Mesendoderm (in vitro differentiated cells): Measurements from ENCODE around the gene CORO6. TPM values are rescaled to one million over a fixed set of nuclear protein-coding genes. Genes with fewer than 3 reads are reported as not detected.

ENCODE experiments used
- DNase-seq: peaks from one replicate; pipeline ENCODE4 v3.0.0; 2013
- H2AK5ac ChIP-seq: 2 replicates; pipeline ENCODE4 v1.6.1; 2013; ENCODE audit warnings: low read length, inconsistent platforms
- H2BK120ac ChIP-seq: 2 replicates; pipeline ENCODE4 v1.6.1; 2013; ENCODE audit warnings: low read depth, mild to moderate bottlenecking, low read length, moderate library complexity, mixed read lengths
- H2BK15ac ChIP-seq: replicated peaks from 2 replicates; pipeline ENCODE4 v1.6.1; 2013; ENCODE audit warnings: low read depth, mild to moderate bottlenecking, moderate library complexity
- H2BK5ac ChIP-seq: 2 replicates; pipeline ENCODE4 v1.6.1; 2013; ENCODE audit warnings: low read length, inconsistent platforms
- H3K18ac ChIP-seq: 2 replicates; pipeline ENCODE4 v1.6.1; 2013; ENCODE audit warnings: mild to moderate bottlenecking, low read length, mixed read lengths
- H3K23ac ChIP-seq: one replicate; pipeline ENCODE4 v1.6.1; 2013; ENCODE audit warnings: low read length
- H3K27ac ChIP-seq: 2 replicates; pipeline ENCODE4 v1.5.1; 2013; ENCODE audit warnings: low read depth, mild to moderate bottlenecking, inconsistent platforms, low read length, moderate library complexity
- H3K27me3 ChIP-seq: 2 replicates; pipeline ENCODE4 v1.6.1; 2013; ENCODE audit warnings: low read length, control low read depth, mild to moderate bottlenecking, inconsistent platforms; ENCODE audit not compliant: insufficient read depth, poor library complexity
- H3K36me3 ChIP-seq: 2 replicates; pipeline ENCODE4 v1.6.1; 2013; ENCODE audit warnings: low read length, inconsistent platforms; ENCODE audit not compliant: control insufficient read depth, insufficient read depth
- H3K4ac ChIP-seq: one replicate; pipeline ENCODE4 v1.6.1; 2013; ENCODE audit warnings: low read depth, mild to moderate bottlenecking, low read length, moderate library complexity
- H3K4me1 ChIP-seq: 2 replicates; pipeline ENCODE4 v1.6.1; 2013; ENCODE audit warnings: low read depth, low read length, inconsistent platforms; ENCODE audit not compliant: control insufficient read depth
- H3K4me2 ChIP-seq: 2 replicates; pipeline ENCODE4 v1.6.1; 2013; ENCODE audit warnings: low read length
- H3K4me3 ChIP-seq: 2 replicates; pipeline ENCODE4 v1.5.1; 2013; ENCODE audit warnings: mild to moderate bottlenecking, low read length
- H3K56ac ChIP-seq: one replicate; pipeline ENCODE4 v1.6.1; 2013; ENCODE audit warnings: low read length
- H3K79me1 ChIP-seq: 2 replicates; pipeline ENCODE4 v1.6.1; 2013; ENCODE audit warnings: low read length, inconsistent platforms
- H3K79me2 ChIP-seq: 2 replicates; pipeline ENCODE4 v1.6.1; 2013; ENCODE audit warnings: mild to moderate bottlenecking, low read length; ENCODE audit not compliant: control insufficient read depth, insufficient read depth
- H3K9ac ChIP-seq: 2 replicates; pipeline ENCODE4 v1.6.1; 2013; ENCODE audit warnings: low read length, inconsistent platforms
- H4K5ac ChIP-seq: one replicate; pipeline ENCODE4 v1.6.1; 2013; ENCODE audit warnings: low read length
- H4K8ac ChIP-seq: one replicate; pipeline ENCODE4 v1.6.1; 2013; ENCODE audit warnings: low read depth, mild to moderate bottlenecking, control low read depth, low read length, moderate library complexity
- WGBS: extraction: QIAGEN DNeasy Blood & Tissue Kit; methylation state at CpG from one replicate; pipeline ENCODE4 v1.1.7; 2013; ENCODE audit warnings: low lambda C conversion rate, missing lambda C conversion rate; ENCODE audit not compliant: insufficient coverage; ENCODE audit errors: extremely low coverage; 5-methylcytosine and 5-hydroxymethylcytosine counted together
- polyA plus RNA-seq, 2 experiments: library from polyadenylated mRNA; stranded (reverse); fragments of 200-250 nt; gene quantifications; one replicate each; pipeline ENCODE4 v1.2.3, GENCODE V29; 2013

CORO6 gene
- 0.62 TPM for polyA plus RNA-seq (2013, experiment 1 of 2)
- 0.60 TPM for polyA plus RNA-seq (2013, experiment 2 of 2)

GRCh38 chr17:29622337-29623282, at the start of gene CORO6:
Gene CORO6 (minus strand): TSS chr17:29622912. CDS start chr17:29621421, 1,491 bp downstream.
- Histone ChIP-seq H2AK5ac (peak within 1 kb of the TSS; percentile 61), H3K23ac (peak within 1 kb of the TSS; percentile 74), H3K4me3 (peak within 1 kb of the TSS; percentile 78), H3K79me2 (no peaks in the 10 kb centered on the region), H2BK15ac (no peak within 1 kb of the TSS), H3K18ac (peak within 1 kb of the TSS; percentile 12), H3K4me1 (peaks cover 11% of the 10 kb centered on the region), H3K4ac (no peak within 1 kb of the TSS), H3K27ac (no peak within 1 kb of the TSS), H4K8ac (no peak within 1 kb of the TSS), H3K36me3 (no peaks in the 10 kb centered on the region), H3K79me1 (no peaks in the 10 kb centered on the region), H3K9ac (peak within 1 kb of the TSS; percentile 96), H2BK120ac (no peak within 1 kb of the TSS), H3K27me3 (no peaks in the 10 kb centered on the region), H3K4me2 (peak within 1 kb of the TSS; percentile 96), H3K56ac (peak within 1 kb of the TSS; percentile 94), H2BK5ac (no peak within 1 kb of the TSS), H4K5ac (peak within 1 kb of the TSS; percentile 21)
- WGBS, result no CpG with 5 or more reads among the region's 77 CpGs
- DNase-seq, result peak; percentile 79

GRCh38 chr17:29671661-29672060, 48.9 kb upstream of the CORO6 start:
- no peak for DNase-seq
- H3K23ac ChIP-seq, result no peak overlapping the region
- H2BK5ac ChIP-seq, result no peak overlapping the region
- H3K56ac ChIP-seq, result no peak overlapping the region
- H3K18ac ChIP-seq, result no peak overlapping the region
- H3K4me2 ChIP-seq, result no peak overlapping the region
- H3K36me3 ChIP-seq, result no peaks in the 10 kb centered on the region
- no peak overlapping the region for H4K8ac ChIP-seq
- H2BK15ac ChIP-seq, result no peak overlapping the region
- H3K4me1 ChIP-seq, result no peaks in the 10 kb centered on the region
- no CpG with 5 or more reads among the region's 5 CpGs for WGBS
- H3K79me2 ChIP-seq, result no peaks in the 10 kb centered on the region
- no peaks in the 10 kb centered on the region for H3K27me3 ChIP-seq
- H3K27ac ChIP-seq, result no peak overlapping the region
- no peak overlapping the region for H3K4ac ChIP-seq
- no peak overlapping the region for H2AK5ac ChIP-seq
- H3K4me3 ChIP-seq, result no peak overlapping the region
- no peak overlapping the region for H2BK120ac ChIP-seq
- no peak overlapping the region for H4K5ac ChIP-seq
- no peak overlapping the region for H3K9ac ChIP-seq
- H3K79me1 ChIP-seq, result no peaks in the 10 kb centered on the region

- Histone ChIP-seq H3K36me3 (no peaks in the 10 kb centered on the region), H3K23ac (no peak overlapping the region), H3K27ac (no peak overlapping the region), H2BK5ac (no peak overlapping the region), H3K18ac (no peak overlapping the region), H4K8ac (no peak overlapping the region), H3K27me3 (no peaks in the 10 kb centered on the region), H3K56ac (no peak overlapping the region), H3K4ac (no peak overlapping the region), H3K4me2 (no peak overlapping the region), H3K4me1 (no peaks in the 10 kb centered on the region), H3K9ac (no peak overlapping the region), H2BK120ac (no peak overlapping the region), H2BK15ac (no peak overlapping the region), H2AK5ac (no peak overlapping the region), H3K79me2 (no peaks in the 10 kb centered on the region), H3K4me3 (no peak overlapping the region), H3K79me1 (no peaks in the 10 kb centered on the region), H4K5ac (no peak overlapping the region)
- no peak for DNase-seq
Observed at GRCh38 chr17:29669266-29669665, 46.6 kb upstream of the CORO6 start.

GRCh38 chr17:29667969-29668368, 45.3 kb upstream of the CORO6 start:
- H3K79me1 ChIP-seq, result no peaks in the 10 kb centered on the region
- H3K18ac ChIP-seq, result no peak overlapping the region
- no peaks in the 10 kb centered on the region for H3K27me3 ChIP-seq
- no peak overlapping the region for H4K8ac ChIP-seq
- no peak overlapping the region for H3K4me3 ChIP-seq
- H2BK120ac ChIP-seq, result no peak overlapping the region
- no peak overlapping the region for H2AK5ac ChIP-seq
- peak; percentile 63 for DNase-seq
- H3K36me3 ChIP-seq, result no peaks in the 10 kb centered on the region
- no peak overlapping the region for H3K23ac ChIP-seq
- H3K9ac ChIP-seq, result no peak overlapping the region
- no peak overlapping the region for H3K4me2 ChIP-seq
- H3K79me2 ChIP-seq, result no peaks in the 10 kb centered on the region
- H4K5ac ChIP-seq, result no peak overlapping the region
- no peak overlapping the region for H3K4ac ChIP-seq
- H2BK15ac ChIP-seq, result no peak overlapping the region
- H2BK5ac ChIP-seq, result no peak overlapping the region
- H3K56ac ChIP-seq, result no peak overlapping the region
- no peaks in the 10 kb centered on the region for H3K4me1 ChIP-seq
- no peak overlapping the region for H3K27ac ChIP-seq

GRCh38 chr17:29665481-29665810, 42.7 kb upstream of the CORO6 start:
- Histone ChIP-seq H2BK15ac (no peak overlapping the region), H3K79me2 (no peaks in the 10 kb centered on the region), H3K27me3 (no peaks in the 10 kb centered on the region), H3K4me2 (no peak overlapping the region), H3K4me3 (no peak overlapping the region), H2BK5ac (no peak overlapping the region), H3K36me3 (no peaks in the 10 kb centered on the region), H4K8ac (no peak overlapping the region), H3K27ac (no peak overlapping the region), H3K4ac (no peak overlapping the region), H3K79me1 (no peaks in the 10 kb centered on the region), H3K4me1 (no peaks in the 10 kb centered on the region), H2AK5ac (no peak overlapping the region), H4K5ac (no peak overlapping the region), H3K23ac (no peak overlapping the region), H3K56ac (no peak overlapping the region), H3K18ac (no peak overlapping the region), H3K9ac (no peak overlapping the region), H2BK120ac (no peak overlapping the region)
- WGBS, result no CpG with 5 or more reads among the region's 1 CpG
- DNase-seq, result no peak
